ENCODE results near the gene RRP12.
"Not testable (repeated sequence)": the region's sequence is repeated elsewhere in the genome, so short reads cannot be mapped to it uniquely, and the experiment has no call there.

RRP12 gene

GRCh38 chr10:97365761-97366351 lies 35.3 kb downstream of the RRP12 start:
- no peak for DNase-seq (ENCODE audit: low read depth in 2 of 2)

- no peak for DNase-seq (ENCODE audit: low read depth in 2 of 2)
Observed at GRCh38 chr10:97363071-97363470, 38.1 kb downstream of the RRP12 start.

- DNase-seq (ENCODE audit: low read depth in 2 of 2) = no peak
Observed at GRCh38 chr10:97362310-97363033, 38.7 kb downstream of the RRP12 start.

- DNase-seq (ENCODE audit: low read depth in 2 of 2) = no peak
Observed at GRCh38 chr10:97361537-97361901, 39.6 kb downstream of the RRP12 start.

- DNase-seq (ENCODE audit: low read depth in 2 of 2) = no peak
Observed at GRCh38 chr10:97360705-97361536, 40.2 kb downstream of the RRP12 start.

- no peak for DNase-seq (ENCODE audit: low read depth in 2 of 2)
Observed at GRCh38 chr10:97358781-97359180, 42.4 kb downstream of the RRP12 start.

- no peak for DNase-seq (ENCODE audit: low read depth in 2 of 2)
Observed at GRCh38 chr10:97358349-97358748, 42.8 kb downstream of the RRP12 start.

GRCh38 chr10:97356918-97357317 lies 44.2 kb downstream of the RRP12 start:
- no peak for DNase-seq (ENCODE audit: low read depth in 2 of 2)

- DNase-seq (ENCODE audit: low read depth in 2 of 2) = no peak
Observed at GRCh38 chr10:97356318-97356914, 44.7 kb downstream of the RRP12 start.

GRCh38 chr10:97355571-97355975 lies 45.6 kb downstream of the RRP12 start:
- DNase-seq (ENCODE audit: low read depth in 2 of 2) = no peak

- DNase-seq (ENCODE audit: low read depth in 2 of 2) = no peak
Observed at GRCh38 chr10:97353945-97354344, 47.2 kb downstream of the RRP12 start.

- DNase-seq (ENCODE audit: low read depth in 2 of 2) = no peak
Observed at GRCh38 chr10:97349752-97350513, 51.2 kb downstream of the RRP12 start.

- DNase-seq (ENCODE audit: low read depth in 2 of 2) = no peak
Observed at GRCh38 chr10:97347317-97347716, 53.8 kb downstream of the RRP12 start.

- DNase-seq (ENCODE audit: low read depth in 2 of 2) = not testable (repeated sequence)
Observed at GRCh38 chr10:97343664-97344063, 57.5 kb downstream of the RRP12 start.

- DNase-seq (ENCODE audit: low read depth in 2 of 2) = no peak
Observed at GRCh38 chr10:97341416-97341815, 59.7 kb downstream of the RRP12 start.

- no peak for DNase-seq (ENCODE audit: low read depth in 2 of 2)
Observed at GRCh38 chr10:97338041-97338440, 63.1 kb downstream of the RRP12 start.

GRCh38 chr10:97336942-97337831 lies 64.0 kb downstream of the RRP12 start:
- DNase-seq (ENCODE audit: low read depth in 2 of 2) = no peak

- DNase-seq (ENCODE audit: low read depth in 2 of 2) = no peak
Observed at GRCh38 chr10:97336446-97336845, 64.7 kb downstream of the RRP12 start.

- DNase-seq (ENCODE audit: low read depth in 2 of 2) = no peak
Observed at GRCh38 chr10:97336006-97336405, 65.1 kb downstream of the RRP12 start.

- no peak for DNase-seq (ENCODE audit: low read depth in 2 of 2)
Observed at GRCh38 chr10:97335188-97335619, 65.9 kb downstream of the RRP12 start.
